Measurements from ENCODE around the gene CDK7. TPM values are rescaled to one million over a fixed set of nuclear protein-coding genes. Genes with fewer than 3 reads are reported as not detected.
"Not testable (repeated sequence)": the region's sequence is repeated elsewhere in the genome, so short reads cannot be mapped to it uniquely, and the experiment has no call there.

Gene CDK7
- total RNA-seq, 2 donors from 2014 or later = 9.2 to 23.4 TPM

GRCh38 chr5:69225860-69226259 is 8.8 kb upstream of the CDK7 start:
- H3K27me3 ChIP-seq (replicated peaks; ENCODE audit: insufficient read depth) = no peaks in the 10 kb centered on the region
- no peaks in the 10 kb centered on the region for H3K9me3 ChIP-seq
- no peak for DNase-seq (ENCODE audit: low spot score)
- ATAC-seq (ENCODE audit: insufficient number of reproducible peaks, low FRiP score, low read depth) = no peak
- no peak overlapping the region for H3K27ac ChIP-seq
- H3K36me3 ChIP-seq = peaks cover 26% of the 10 kb centered on the region
- no peak for TF ChIP-seq CTCF (IDR thresholded peaks at IDR 0.05)
- H3K4me3 ChIP-seq = no peak overlapping the region
- no peaks in the 10 kb centered on the region for H3K4me1 ChIP-seq (ENCODE audit: control insufficient read depth in 1 of 2, low read depth in 2 of 2)

DNA sequence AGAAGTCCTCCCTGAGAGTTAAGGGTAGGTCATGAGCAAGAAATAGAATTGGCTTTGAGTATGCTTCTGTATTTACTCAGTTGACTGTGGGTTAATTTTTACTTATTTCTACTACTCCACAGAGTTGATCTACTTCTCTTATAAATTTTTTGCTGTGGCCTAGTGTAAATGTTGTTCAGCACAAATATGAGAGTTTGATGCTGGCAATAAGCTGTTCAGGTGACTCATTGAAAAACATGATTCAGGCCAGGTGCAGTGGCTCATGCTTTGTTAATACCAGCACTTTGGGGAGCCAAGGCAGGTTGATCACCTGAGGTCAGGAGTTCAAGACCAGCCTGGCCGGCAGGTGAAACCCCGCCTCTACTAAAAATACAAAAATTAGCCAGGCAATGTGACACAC is 4.5 kb upstream of the CDK7 start:
- H3K4me1 ChIP-seq (ENCODE audit: control insufficient read depth in 1 of 2, low read depth in 2 of 2) = peaks cover 0 to under 1% of the 10 kb centered on the region in 2 donors
- no peak overlapping the region for H3K27ac ChIP-seq
- H3K36me3 ChIP-seq = peaks cover 26% of the 10 kb centered on the region
- H3K4me3 ChIP-seq = no peak overlapping the region
- H3K27me3 ChIP-seq (replicated peaks; ENCODE audit: insufficient read depth) = no peaks in the 10 kb centered on the region
- DNase-seq (ENCODE audit: low spot score) (no peak), ATAC-seq (ENCODE audit: insufficient number of reproducible peaks, low FRiP score, low read depth) (no peak)
- no peaks in the 10 kb centered on the region for H3K9me3 ChIP-seq
- TF ChIP-seq CTCF (IDR thresholded peaks at IDR 0.05) = no peak

- Histone ChIP-seq H3K9me3 (no peaks in the 10 kb centered on the region), H3K27ac (no peak overlapping the region), H3K36me3 (peaks cover 26% of the 10 kb centered on the region), H3K4me1 (ENCODE audit: control insufficient read depth in 1 of 2, low read depth in 2 of 2) (peaks cover 10% of the 10 kb centered on the region in 2 donors), H3K27me3 (replicated peaks; ENCODE audit: insufficient read depth) (no peaks in the 10 kb centered on the region), H3K4me3 (no peak overlapping the region)
- DNase-seq (ENCODE audit: low spot score) (no peak), ATAC-seq (ENCODE audit: insufficient number of reproducible peaks, low FRiP score, low read depth) (no peak)
- no peak for TF ChIP-seq CTCF (IDR thresholded peaks at IDR 0.05)
Measured at GRCh38 chr5:69231281-69231680, 3.4 kb upstream of the CDK7 start.

DNA sequence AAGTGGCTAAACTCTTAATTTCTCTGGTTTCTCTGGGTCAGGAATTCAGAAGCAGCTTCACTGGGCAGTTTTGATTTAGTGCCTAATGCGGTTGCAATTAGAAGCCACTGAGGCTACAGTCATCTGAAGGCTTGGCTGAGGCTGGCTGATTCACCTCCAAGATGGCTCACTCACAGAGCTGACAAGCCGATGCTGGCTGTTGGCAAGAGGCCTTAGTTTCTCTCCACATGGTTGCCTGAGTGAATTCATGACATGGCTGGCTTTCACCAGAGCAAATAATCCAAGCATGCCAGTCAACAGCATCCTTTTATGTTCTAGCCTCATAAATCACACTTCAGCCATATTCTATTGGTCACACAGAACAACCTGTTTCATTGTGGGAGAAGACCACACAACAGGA is 2.8 kb upstream of the CDK7 start:
- no peak for ATAC-seq (ENCODE audit: insufficient number of reproducible peaks, low FRiP score, low read depth)
- peaks cover 24% of the 10 kb centered on the region for H3K36me3 ChIP-seq
- TF ChIP-seq CTCF (IDR thresholded peaks at IDR 0.05) = no peak
- H3K4me1 ChIP-seq (ENCODE audit: control insufficient read depth in 1 of 2, low read depth in 2 of 2) = peaks cover 10% of the 10 kb centered on the region in 2 donors
- no peaks in the 10 kb centered on the region for H3K27me3 ChIP-seq (replicated peaks; ENCODE audit: insufficient read depth)
- H3K9me3 ChIP-seq = no peaks in the 10 kb centered on the region
- DNase-seq (ENCODE audit: low spot score) = no peak
- no peak overlapping the region for H3K27ac ChIP-seq
- no peak overlapping the region for H3K4me3 ChIP-seq

DNA sequence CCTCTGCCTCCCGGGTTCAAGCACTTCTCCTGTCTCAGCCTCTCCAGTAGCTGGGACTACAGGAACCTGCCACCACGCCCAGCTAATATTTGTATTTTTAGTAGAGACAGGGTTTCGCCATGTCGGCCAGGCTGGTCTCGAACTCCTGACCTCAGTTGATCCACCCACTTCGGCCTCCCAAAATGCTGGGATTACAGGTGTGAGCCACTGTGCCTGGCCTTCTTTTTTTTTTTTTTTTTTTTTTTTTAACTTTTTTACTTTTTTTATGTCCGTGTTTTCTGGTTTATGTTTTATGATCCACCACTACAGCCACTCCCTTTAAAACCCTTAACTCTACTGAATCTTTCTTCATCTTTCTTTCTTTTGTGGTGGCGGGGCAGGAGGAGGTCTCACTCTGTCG is 2.0 kb downstream of the CDK7 start:
- ATAC-seq (ENCODE audit: insufficient number of reproducible peaks, low FRiP score, low read depth); H3K27ac ChIP-seq; H3K9me3 ChIP-seq; H3K36me3 ChIP-seq; H3K4me3 ChIP-seq; DNase-seq (ENCODE audit: low spot score); H3K27me3 ChIP-seq (replicated peaks; ENCODE audit: insufficient read depth): not testable (repeated sequence)
- peaks cover 10 to 19% of the 10 kb centered on the region in 2 donors for H3K4me1 ChIP-seq (ENCODE audit: control insufficient read depth in 1 of 2, low read depth in 2 of 2)

- H3K27me3 ChIP-seq (replicated peaks; ENCODE audit: insufficient read depth) = no peaks in the 10 kb centered on the region
- no peak for ATAC-seq (ENCODE audit: insufficient number of reproducible peaks, low FRiP score, low read depth)
- H3K9me3 ChIP-seq = no peaks in the 10 kb centered on the region
- H3K36me3 ChIP-seq = no peaks in the 10 kb centered on the region
- no peak for DNase-seq (ENCODE audit: low spot score)
- H3K4me3 ChIP-seq = no peak overlapping the region
- H3K27ac ChIP-seq = no peak overlapping the region
- peaks cover 10 to 19% of the 10 kb centered on the region in 2 donors for H3K4me1 ChIP-seq (ENCODE audit: control insufficient read depth in 1 of 2, low read depth in 2 of 2)
- no peak for TF ChIP-seq CTCF (IDR thresholded peaks at IDR 0.05)
Measured at GRCh38 chr5:69237877-69238276, 3.2 kb downstream of the CDK7 start.

Measured in thoracic aorta (tissue), 2 donors.